Central memory CD8-positive, alpha-beta T cell (primary cell): ENCODE measurements around the gene TPSAB1.
"Not testable (repeated sequence)": the region's sequence is repeated elsewhere in the genome, so short reads cannot be mapped to it uniquely, and the experiment has no call there.

Experiments used
- ATAC-seq: fragments of 150-1000 bp; cut with Tn5 transposase; replicated peaks from 2 replicates; pipeline ENCODE4 v1.10.0; 2022; ENCODE audit warnings: mild to moderate bottlenecking, moderate FRiP score, moderate number of reproducible peaks; ENCODE audit not compliant: poor library complexity, severe bottlenecking; ENCODE audit errors: extremely low read depth
- DNase-seq, 2 donors: peaks; one replicate each; pipeline ENCODE4 v3.0.0; 2021; ENCODE audit warnings: low spot score in 2 of 2
- H3K27ac Mint-ChIP-seq: one replicate; pipeline ENCODE4 v1.8.0; 2022; ENCODE audit warnings: low read depth, mild to moderate bottlenecking, moderate library complexity, mixed read lengths
- H3K27me3 Mint-ChIP-seq: one replicate; pipeline ENCODE4 v1.8.0; 2022; ENCODE audit warnings: mixed read lengths
- H3K36me3 Mint-ChIP-seq: one replicate; pipeline ENCODE4 v1.8.0; 2022; ENCODE audit warnings: mild to moderate bottlenecking, moderate library complexity, mixed read lengths; ENCODE audit not compliant: insufficient read depth
- H3K4me1 Mint-ChIP-seq: one replicate; pipeline ENCODE4 v1.8.0; 2022; ENCODE audit warnings: mixed read lengths
- H3K4me3 Mint-ChIP-seq: one replicate; pipeline ENCODE4 v1.8.0; 2022; ENCODE audit warnings: mild to moderate bottlenecking, moderate library complexity, mixed read lengths
- H3K9me3 Mint-ChIP-seq: one replicate; pipeline ENCODE4 v1.8.0; 2022; ENCODE audit warnings: mixed read lengths

TPSAB1 gene

GRCh38 chr16:1221628-1222552 is 18.6 kb upstream of the TPSAB1 start:
- H3K36me3 Mint-ChIP-seq: peaks cover 3% of the 10 kb centered on the region
- DNase-seq: no peak
- no peaks in the 10 kb centered on the region for H3K4me1 Mint-ChIP-seq
- no peaks in the 10 kb centered on the region for H3K27me3 Mint-ChIP-seq
- H3K4me3 Mint-ChIP-seq: no peak overlapping the region
- ATAC-seq: no peak
- H3K27ac Mint-ChIP-seq: no peak overlapping the region
- H3K9me3 Mint-ChIP-seq: no peaks in the 10 kb centered on the region

- Mint-ChIP-seq H3K4me3 (no peak overlapping the region), H3K4me1 (no peaks in the 10 kb centered on the region), H3K36me3 (peaks cover 3% of the 10 kb centered on the region), H3K9me3 (no peaks in the 10 kb centered on the region), H3K27me3 (no peaks in the 10 kb centered on the region), H3K27ac (no peak overlapping the region)
- DNase-seq: no peak
- no peak for ATAC-seq
Observed at GRCh38 chr16:1222553-1223354, 17.8 kb upstream of the TPSAB1 start.

GRCh38 chr16:1223355-1224214 is 16.9 kb upstream of the TPSAB1 start:
- Mint-ChIP-seq H3K36me3 (no peaks in the 10 kb centered on the region), H3K4me1 (no peaks in the 10 kb centered on the region), H3K27ac (no peak overlapping the region), H3K4me3 (no peak overlapping the region), H3K9me3 (no peaks in the 10 kb centered on the region), H3K27me3 (no peaks in the 10 kb centered on the region)
- ATAC-seq (no peak), DNase-seq (no peak)

DNA sequence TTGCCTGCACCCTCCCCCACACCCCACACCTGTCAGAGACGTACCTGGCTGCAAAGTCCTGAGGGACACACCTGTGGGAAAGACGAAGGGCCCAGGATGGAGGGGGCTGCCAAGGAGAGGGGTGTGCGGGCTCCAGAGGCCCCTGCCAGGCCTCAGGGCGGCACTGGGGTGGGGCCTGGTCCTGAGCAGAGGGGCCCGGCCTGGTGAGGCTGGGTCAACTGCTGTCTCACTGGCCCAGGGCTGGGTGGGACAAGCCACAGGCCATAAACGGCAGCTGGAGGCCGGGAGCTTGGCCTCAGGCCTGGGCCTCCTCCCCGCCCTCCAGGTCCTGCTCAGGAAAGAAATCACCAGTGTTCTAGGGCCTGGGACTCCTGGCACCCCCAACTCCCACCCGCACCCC is 15.9 kb upstream of the TPSAB1 start:
- no peaks in the 10 kb centered on the region for H3K36me3 Mint-ChIP-seq
- H3K27ac Mint-ChIP-seq: no peak overlapping the region
- ATAC-seq (no peak), DNase-seq (no peak)
- no peaks in the 10 kb centered on the region for H3K27me3 Mint-ChIP-seq
- no peak overlapping the region for H3K4me3 Mint-ChIP-seq
- no peaks in the 10 kb centered on the region for H3K4me1 Mint-ChIP-seq
- no peaks in the 10 kb centered on the region for H3K9me3 Mint-ChIP-seq

DNA sequence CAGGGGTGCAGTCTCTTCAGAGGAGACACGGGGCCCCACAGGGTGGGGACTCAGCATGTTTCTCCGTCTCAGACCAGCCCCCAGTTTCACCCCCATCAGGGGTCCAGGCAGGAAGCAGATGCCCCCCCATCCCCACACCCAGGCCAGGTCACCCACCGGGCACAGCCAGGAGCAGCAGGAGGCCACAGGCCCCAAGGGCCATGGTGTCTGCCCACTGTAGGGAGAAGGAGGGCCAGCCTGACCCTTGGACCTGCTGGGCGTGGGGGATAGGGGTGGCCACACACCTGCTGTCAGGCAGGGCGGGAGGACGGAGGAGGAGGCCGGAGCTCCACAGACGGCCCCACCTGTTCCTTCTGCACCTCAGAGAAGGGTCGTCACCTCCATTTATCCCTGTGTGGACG is 15.5 kb upstream of the TPSAB1 start, which contains the start of gene TPSG1:
Gene TPSG1, minus strand, starts transcription at position 218 of the 401 bp plus-strand sequence. Its CDS starts 16 bp downstream, at position 202.
- Mint-ChIP-seq H3K4me3 (no peak within 1 kb of the TSS), H3K9me3 (no peaks in the 10 kb centered on the region), H3K27ac (no peak within 1 kb of the TSS), H3K27me3 (no peaks in the 10 kb centered on the region), H3K36me3 (no peaks in the 10 kb centered on the region), H3K4me1 (no peaks in the 10 kb centered on the region)
- DNase-seq: no peak
- no peak for ATAC-seq

DNA sequence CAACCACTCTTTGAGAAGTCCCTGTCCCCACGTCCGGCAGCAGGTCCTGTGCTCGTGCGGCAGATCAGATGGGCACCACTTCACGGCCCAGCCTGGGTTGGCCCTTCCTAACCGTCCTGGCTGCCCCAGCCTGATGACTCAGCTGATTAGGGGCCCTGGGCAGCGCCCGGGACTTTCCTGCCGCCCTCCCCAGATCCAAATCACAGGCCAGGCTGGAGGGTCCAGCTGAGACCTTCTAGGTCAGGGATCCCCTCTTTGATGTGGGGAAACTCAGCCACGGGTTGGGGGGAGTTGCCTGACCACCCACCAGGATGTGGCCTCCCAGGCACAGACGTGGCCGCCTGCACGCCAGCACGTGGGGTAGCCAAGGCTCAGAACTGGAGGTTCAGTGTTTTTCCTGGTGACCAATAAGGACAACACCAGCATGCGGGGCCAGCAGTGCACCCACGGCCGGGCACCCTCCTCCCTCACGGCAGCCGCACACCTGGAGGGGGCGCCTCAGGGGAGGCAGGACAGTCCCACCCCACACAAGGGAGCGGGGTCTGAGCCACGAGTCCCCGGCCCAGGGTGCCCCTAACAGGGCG is 14.7 kb upstream of the TPSAB1 start:
- H3K27me3 Mint-ChIP-seq, H3K4me3 Mint-ChIP-seq, H3K4me1 Mint-ChIP-seq, H3K9me3 Mint-ChIP-seq, ATAC-seq, H3K36me3 Mint-ChIP-seq, DNase-seq, H3K27ac Mint-ChIP-seq: not testable (repeated sequence)

DNA sequence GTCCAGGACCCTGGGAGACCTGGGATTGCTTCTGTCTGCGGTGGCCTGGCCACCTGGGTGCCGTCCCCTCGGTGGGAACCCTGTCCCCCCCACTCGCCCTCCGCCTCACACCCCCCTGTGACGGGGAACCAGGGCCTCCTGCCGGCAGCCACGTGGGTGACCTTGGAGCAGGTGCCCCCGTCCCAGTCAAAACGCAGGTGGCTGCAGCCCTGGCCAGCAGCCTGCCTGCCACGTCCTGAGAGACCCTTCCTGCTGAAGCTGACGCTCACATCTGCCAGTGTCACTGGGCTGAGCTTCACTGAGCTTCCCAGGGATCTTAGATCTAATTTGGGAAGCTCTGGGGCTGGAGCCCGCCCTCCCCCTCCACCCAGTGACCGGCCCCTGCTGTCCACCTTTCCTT is 13.8 kb upstream of the TPSAB1 start:
- not testable (repeated sequence) for H3K27me3 Mint-ChIP-seq, ATAC-seq, H3K4me3 Mint-ChIP-seq, H3K36me3 Mint-ChIP-seq, H3K4me1 Mint-ChIP-seq, H3K9me3 Mint-ChIP-seq, H3K27ac Mint-ChIP-seq, DNase-seq

GRCh38 chr16:1228227-1228626 is 12.3 kb upstream of the TPSAB1 start:
- not testable (repeated sequence) for H3K9me3 Mint-ChIP-seq, H3K4me1 Mint-ChIP-seq, H3K27ac Mint-ChIP-seq, H3K4me3 Mint-ChIP-seq, H3K27me3 Mint-ChIP-seq, H3K36me3 Mint-ChIP-seq, ATAC-seq, DNase-seq

DNA sequence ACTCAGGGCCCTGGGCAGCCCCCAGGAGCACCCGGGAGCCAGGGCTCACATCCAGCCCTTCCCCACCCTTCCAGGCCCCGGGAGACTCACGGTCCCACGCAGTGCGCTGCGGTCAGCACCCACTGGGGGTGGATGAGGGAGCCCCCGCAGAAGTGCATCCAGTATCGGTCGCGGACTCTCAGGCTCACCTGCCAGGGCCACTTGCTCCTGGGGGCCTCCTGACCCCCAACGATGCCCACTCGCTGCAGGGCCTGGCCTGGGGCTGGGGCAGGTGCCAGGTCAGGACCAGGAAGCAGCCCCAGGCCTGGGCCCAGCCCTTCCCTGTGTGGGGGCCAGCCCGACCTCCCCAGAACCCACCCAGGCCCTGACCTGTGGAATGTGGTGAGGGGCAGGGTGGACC is 11.0 kb upstream of the TPSAB1 start:
- H3K9me3 Mint-ChIP-seq, H3K4me1 Mint-ChIP-seq, ATAC-seq: not testable (repeated sequence)

DNA sequence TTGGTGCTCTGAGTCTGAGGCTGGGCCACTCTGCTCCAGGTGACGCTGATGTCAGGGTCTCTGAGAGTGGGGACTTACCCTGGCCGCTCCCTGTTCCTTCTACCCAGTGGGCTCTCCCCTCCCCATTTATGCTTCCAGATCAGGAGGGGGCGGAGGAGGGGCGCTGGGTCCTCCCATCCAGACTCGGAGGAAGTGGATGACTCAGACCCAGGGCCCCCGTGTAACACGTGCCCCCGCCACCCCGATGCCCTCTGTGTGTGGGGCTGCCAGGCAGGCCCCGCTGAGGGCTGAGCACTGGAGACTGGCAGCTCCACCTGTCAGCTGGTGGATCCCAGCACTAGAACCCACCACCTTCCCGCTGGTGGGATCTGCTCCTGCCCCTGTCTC is 10.4 kb upstream of the TPSAB1 start, which contains the start of gene TPSB2:
Gene TPSB2, minus strand, starts transcription at position 101 of the 387 bp plus-strand sequence. CDS start 233 bp downstream, outside the sequence.
- H3K4me1 Mint-ChIP-seq, H3K27me3 Mint-ChIP-seq, H3K36me3 Mint-ChIP-seq, H3K4me3 Mint-ChIP-seq, ATAC-seq, DNase-seq, H3K9me3 Mint-ChIP-seq, H3K27ac Mint-ChIP-seq: not testable (repeated sequence)

More for the DNA sequence above, 11.0 kb upstream of the TPSAB1 start:
- H3K36me3 Mint-ChIP-seq, H3K4me3 Mint-ChIP-seq, DNase-seq, H3K27ac Mint-ChIP-seq, H3K27me3 Mint-ChIP-seq: not testable (repeated sequence)

DNA sequence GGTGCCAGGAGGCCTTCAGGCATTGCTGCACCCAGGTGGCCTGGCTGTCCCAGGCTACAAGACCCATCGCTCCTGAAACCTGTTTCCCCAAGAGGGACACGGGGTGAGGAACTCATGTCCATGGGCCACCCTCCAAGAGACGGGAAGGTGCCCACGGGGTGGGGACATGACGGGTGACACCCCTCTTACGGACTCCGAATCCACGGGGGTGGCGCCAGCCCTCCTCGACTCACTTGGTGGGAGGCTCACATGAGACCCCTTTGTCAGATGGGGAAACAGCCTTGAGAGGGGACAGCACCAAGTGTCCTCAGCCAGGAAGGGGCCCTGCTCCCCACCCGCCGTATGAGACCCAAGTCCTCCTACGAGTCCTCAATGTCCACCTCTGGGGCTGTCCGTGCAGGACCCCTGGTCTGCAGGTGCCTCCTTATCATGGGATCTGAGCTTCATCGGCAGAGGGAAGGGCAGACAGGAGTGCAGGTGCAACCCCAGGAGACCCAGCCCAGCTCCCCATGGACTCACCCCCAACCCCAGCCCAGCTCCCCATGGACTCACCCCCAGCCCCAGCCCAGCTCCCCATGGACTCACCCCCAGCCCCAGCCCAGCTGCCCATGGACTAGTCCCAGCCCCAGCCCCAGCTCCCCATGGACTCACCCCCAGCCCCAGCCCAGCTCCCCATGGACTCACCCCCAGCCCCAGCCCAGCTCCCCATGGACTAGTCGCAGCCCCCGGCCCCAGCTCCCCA is 9.9 kb upstream of the TPSAB1 start:
- not testable (repeated sequence) for ATAC-seq

More for the DNA sequence above, 9.9 kb upstream of the TPSAB1 start:
- H3K27me3 Mint-ChIP-seq, DNase-seq, H3K36me3 Mint-ChIP-seq, H3K4me3 Mint-ChIP-seq, H3K9me3 Mint-ChIP-seq, H3K4me1 Mint-ChIP-seq, H3K27ac Mint-ChIP-seq: not testable (repeated sequence)
